ENCODE measurements around the gene SMAP2. TPM values are rescaled to one million over a fixed set of nuclear protein-coding genes. Genes with fewer than 3 reads are reported as not detected.

Gene SMAP2
- total RNA-seq, 1 experiment from 2014 or later: 13.7 TPM

DNA sequence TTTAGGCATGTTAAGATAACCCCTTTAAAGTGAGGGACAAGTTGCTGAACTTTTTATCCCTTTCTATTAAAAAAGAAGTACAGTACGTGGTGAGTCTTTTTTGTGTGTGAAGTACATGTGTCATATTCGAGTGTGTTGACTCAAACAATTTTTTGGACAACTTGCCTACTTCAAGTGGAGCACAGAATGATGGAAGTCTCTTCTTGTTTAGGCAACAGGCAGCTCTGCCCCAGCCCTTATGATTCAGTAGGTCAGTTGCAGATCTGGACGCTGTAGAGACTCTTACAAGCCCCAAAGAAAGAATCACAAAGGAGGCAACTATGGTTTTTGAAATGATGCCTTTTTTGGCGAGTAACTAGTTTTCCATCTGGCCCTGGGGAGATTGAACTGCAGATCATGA lies 62.3 kb downstream of the SMAP2 start:
- Mint-ChIP-seq H3K4me1 (ENCODE audit: low read depth, unreplicated experiment) (no peaks in the 10 kb centered on the region), H3K27ac (ENCODE audit: unreplicated experiment) (no peak overlapping the region), H3K36me3 (ENCODE audit: insufficient read depth, unreplicated experiment) (no peaks in the 10 kb centered on the region), H3K9me3 (ENCODE audit: low read depth, unreplicated experiment) (peaks cover 2% of the 10 kb centered on the region), H3K4me3 (ENCODE audit: low read depth, unreplicated experiment) (no peak overlapping the region), H3K27me3 (ENCODE audit: unreplicated experiment) (no peaks in the 10 kb centered on the region)
- no TSS peak for BruUV-seq (replicated peaks)
- TF ChIP-seq, protein P1, sequence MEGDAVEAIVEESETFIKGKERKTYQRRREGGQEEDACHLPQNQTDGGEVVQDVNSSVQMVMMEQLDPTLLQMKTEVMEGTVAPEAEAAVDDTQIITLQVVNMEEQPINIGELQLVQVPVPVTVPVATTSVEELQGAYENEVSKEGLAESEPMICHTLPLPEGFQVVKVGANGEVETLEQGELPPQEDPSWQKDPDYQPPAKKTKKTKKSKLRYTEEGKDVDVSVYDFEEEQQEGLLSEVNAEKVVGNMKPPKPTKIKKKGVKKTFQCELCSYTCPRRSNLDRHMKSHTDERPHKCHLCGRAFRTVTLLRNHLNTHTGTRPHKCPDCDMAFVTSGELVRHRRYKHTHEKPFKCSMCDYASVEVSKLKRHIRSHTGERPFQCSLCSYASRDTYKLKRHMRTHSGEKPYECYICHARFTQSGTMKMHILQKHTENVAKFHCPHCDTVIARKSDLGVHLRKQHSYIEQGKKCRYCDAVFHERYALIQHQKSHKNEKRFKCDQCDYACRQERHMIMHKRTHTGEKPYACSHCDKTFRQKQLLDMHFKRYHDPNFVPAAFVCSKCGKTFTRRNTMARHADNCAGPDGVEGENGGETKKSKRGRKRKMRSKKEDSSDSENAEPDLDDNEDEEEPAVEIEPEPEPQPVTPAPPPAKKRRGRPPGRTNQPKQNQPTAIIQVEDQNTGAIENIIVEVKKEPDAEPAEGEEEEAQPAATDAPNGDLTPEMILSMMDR (IDR thresholded peaks at IDR 0.05; ENCODE audit: unreplicated experiment): no peak
- CTCF ChIA-PET: no interaction called here
- no peak for DNase-seq
- intact Hi-C loops (cut with micrococcal nuclease; ENCODE audit: unreplicated experiment): no loop called here

- no peak overlapping the region for H3K27ac Mint-ChIP-seq (ENCODE audit: unreplicated experiment)
- no peaks in the 10 kb centered on the region for H3K36me3 Mint-ChIP-seq (ENCODE audit: insufficient read depth, unreplicated experiment)
- intact Hi-C loops (cut with micrococcal nuclease; ENCODE audit: unreplicated experiment): no loop called here
- TF ChIP-seq, protein P1 (IDR thresholded peaks at IDR 0.05; ENCODE audit: unreplicated experiment): peak; percentile 26
- no peak overlapping the region for H3K4me3 Mint-ChIP-seq (ENCODE audit: low read depth, unreplicated experiment)
- peak; percentile 9 for DNase-seq
- peaks cover 2% of the 10 kb centered on the region for H3K9me3 Mint-ChIP-seq (ENCODE audit: low read depth, unreplicated experiment)
- CTCF ChIA-PET: interaction anchor here (0.6 to 0.9 kb wide), 3 partner anchors 11 to 359 kb away, joined by 3 to 4 read pairs (median 3); partner anchors contain the start of gene ZFP69B
- H3K27me3 Mint-ChIP-seq (ENCODE audit: unreplicated experiment): no peaks in the 10 kb centered on the region
- H3K4me1 Mint-ChIP-seq (ENCODE audit: low read depth, unreplicated experiment): no peaks in the 10 kb centered on the region
- no TSS peak for BruUV-seq (replicated peaks)
Observed at GRCh38 chr1:40438391-40439015, 65.0 kb downstream of the SMAP2 start.

- Mint-ChIP-seq H3K4me3 (ENCODE audit: low read depth, unreplicated experiment) (no peak overlapping the region), H3K27ac (ENCODE audit: unreplicated experiment) (no peak overlapping the region), H3K4me1 (ENCODE audit: low read depth, unreplicated experiment) (no peaks in the 10 kb centered on the region), H3K27me3 (ENCODE audit: unreplicated experiment) (no peaks in the 10 kb centered on the region), H3K9me3 (ENCODE audit: low read depth, unreplicated experiment) (peaks cover 4% of the 10 kb centered on the region), H3K36me3 (ENCODE audit: insufficient read depth, unreplicated experiment) (no peaks in the 10 kb centered on the region)
- no TSS peak for BruUV-seq (replicated peaks)
- no peak for DNase-seq
- CTCF ChIA-PET: interaction anchor here (0.7 kb wide), 1 partner anchor 11 kb away, joined by 3 read pairs; the partner anchor contains the start of gene ZFP69B
- intact Hi-C loops (cut with micrococcal nuclease; ENCODE audit: unreplicated experiment): no loop called here
- TF ChIP-seq, protein P1 (IDR thresholded peaks at IDR 0.05; ENCODE audit: unreplicated experiment): no peak
Observed at GRCh38 chr1:40439247-40439646, 65.7 kb downstream of the SMAP2 start.

DNA sequence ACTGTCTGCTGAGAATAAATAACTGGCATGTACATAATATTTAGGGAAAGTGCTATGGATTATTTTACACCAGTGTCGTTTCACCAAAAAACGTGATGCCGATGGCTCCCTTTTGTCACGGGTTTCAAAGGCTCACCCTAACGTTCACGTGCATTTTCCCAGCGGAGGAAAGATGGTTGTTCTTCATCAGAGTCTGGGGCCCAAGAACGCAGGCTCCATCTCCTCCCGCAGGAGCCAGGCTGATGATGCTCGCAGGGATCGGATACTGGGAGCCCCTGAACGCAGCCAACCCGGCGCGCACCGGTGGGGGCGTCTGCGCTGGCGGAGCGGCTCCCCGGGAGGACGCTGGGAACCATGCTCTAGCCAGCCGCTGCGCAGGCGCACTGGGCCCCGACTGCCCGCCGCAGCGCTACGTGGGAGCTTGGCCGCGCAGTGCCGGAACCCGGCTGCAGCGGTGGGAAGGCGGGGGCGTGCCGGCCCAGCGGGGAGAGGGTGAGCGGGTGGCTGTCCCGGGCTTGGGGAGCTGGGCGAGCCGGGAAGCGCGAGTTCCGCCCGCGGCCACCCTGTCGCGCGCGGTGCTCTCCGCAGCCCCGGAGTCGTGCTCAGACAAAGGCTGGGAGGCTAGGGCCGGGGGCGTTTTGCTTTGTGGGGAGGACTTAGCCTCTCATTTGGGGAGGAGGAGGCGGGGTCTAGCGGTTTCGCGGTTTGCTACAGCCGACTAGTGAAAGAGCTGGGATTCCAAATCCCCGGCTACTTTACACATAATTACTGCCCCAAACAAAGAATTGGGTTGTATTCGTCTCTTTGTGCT lies 76.4 kb downstream of the SMAP2 start, which contains the start of gene ZFP69B:
Gene ZFP69B (plus strand): TSS at position 793 of the 811 bp plus-strand sequence. CDS start 486 bp downstream, outside the sequence.
- intact Hi-C loops (cut with micrococcal nuclease; ENCODE audit: unreplicated experiment): no loop called here
- TF ChIP-seq, protein P1 (IDR thresholded peaks at IDR 0.05; ENCODE audit: unreplicated experiment): no peak
- CTCF ChIA-PET: interaction anchor here (0.6 to 0.8 kb wide), 3 partner anchors 10 to 64 kb away, joined by 3 read pairs; no protein-coding TSS in a partner anchor
- Mint-ChIP-seq H3K27me3 (ENCODE audit: unreplicated experiment) (no peaks in the 10 kb centered on the region), H3K4me3 (ENCODE audit: low read depth, unreplicated experiment) (peak within 1 kb of the TSS; percentile 86), H3K36me3 (ENCODE audit: insufficient read depth, unreplicated experiment) (peaks cover 14% of the 10 kb centered on the region), H3K4me1 (ENCODE audit: low read depth, unreplicated experiment) (peaks cover 13% of the 10 kb centered on the region), H3K27ac (ENCODE audit: unreplicated experiment) (peak within 1 kb of the TSS; percentile 73), H3K9me3 (ENCODE audit: low read depth, unreplicated experiment) (peaks cover 10% of the 10 kb centered on the region)
- BruUV-seq (replicated peaks): no TSS peak
- peak; percentile 96 for DNase-seq
